Testis (tissue), 3 donors: ENCODE measurements around the gene RUFY1. TPM values are rescaled to one million over a fixed set of nuclear protein-coding genes. Genes with fewer than 3 reads are reported as not detected.
"Not testable (repeated sequence)": the region's sequence is repeated elsewhere in the genome, so short reads cannot be mapped to it uniquely, and the experiment has no call there.

Experiments used
- DNase-seq: peaks from one replicate; pipeline ENCODE4 v3.0.0-alpha.2; 2019
- H3K27ac ChIP-seq, 2 donors: fragments of 200-600 bp; sonication (generic); one replicate each; pipeline ENCODE4 v1.5.1; 2019
- H3K27me3 ChIP-seq: fragments of 200-600 bp; sonication (generic); one replicate; pipeline ENCODE4 v1.5.1; 2019
- H3K36me3 ChIP-seq: fragments of 200-600 bp; sonication (generic); one replicate; pipeline ENCODE4 v1.5.1; 2017; ENCODE audit warnings: low read depth; ENCODE audit errors: missing control alignments
- H3K4me1 ChIP-seq: fragments of 200-600 bp; sonication (generic); one replicate; pipeline ENCODE4 v1.5.1; 2019
- H3K4me3 ChIP-seq, 2 donors: fragments of 200-600 bp; sonication (generic); one replicate each; pipeline ENCODE4 v1.5.1; 2017 to 2019
- H3K9me3 ChIP-seq: fragments of 200-600 bp; sonication (generic); one replicate; pipeline ENCODE4 v1.5.1; 2017
- POLR2A ChIP-seq: fragments of 450-650 bp; IDR thresholded peaks from one replicate; pipeline ENCODE4 v1.6.1; 2017; ENCODE audit warnings: antibody characterized with exemption, mild to moderate bottlenecking, moderate library complexity
- WGBS, 2 donors: methylation state at CpG; one replicate each; pipeline ENCODE4 v1.1.5; 2018; 5-methylcytosine and 5-hydroxymethylcytosine counted together
- intact Hi-C: fragments of 100-400 bp; cut with DNase I; formaldehyde crosslinking; loops from one replicate; pipeline ENCODE4 v1.15.1; 2023; ENCODE audit warnings: low total_unique reads
- polyA plus RNA-seq: library from polyadenylated mRNA; stranded (reverse); fragments of 350-450 nt; fragmentation: Illumina TruSeq; extraction: RNeasy Lipid Tissue Mini Kit (QIAGEN cat#74804); gene quantifications from one replicate; pipeline ENCODE4 v1.2.3, GENCODE V29; 2014; ENCODE audit warnings: low read depth, low replicate concordance; ENCODE audit not compliant: insufficient read depth
- total RNA-seq, 2 donors: library from RNA; depleted of rRNA; stranded (reverse); fragments of >200 nt; gene quantifications; one replicate each; pipeline ENCODE4 v1.2.3, GENCODE V29; 2016
- TF ChIP-seq, protein P1 (sequence below), 3 experiments: fragments of 450-650 bp in 2 of 3; fragments of 200-600 bp in 1 of 3; sonication (generic) in 1 of 3; IDR thresholded peaks; one replicate each; pipeline ENCODE4 v1.5.1; 2016 to 2019; ENCODE audit warnings: antibody characterized with exemption in 3 of 3, mild to moderate bottlenecking in 2 of 3, moderate library complexity in 1 of 3

The RUFY1 gene
- total and polyA plus RNA-seq, 3 donors from 2014 or later, result 28.6 to 51.2 (median 47.0) TPM

DNA sequence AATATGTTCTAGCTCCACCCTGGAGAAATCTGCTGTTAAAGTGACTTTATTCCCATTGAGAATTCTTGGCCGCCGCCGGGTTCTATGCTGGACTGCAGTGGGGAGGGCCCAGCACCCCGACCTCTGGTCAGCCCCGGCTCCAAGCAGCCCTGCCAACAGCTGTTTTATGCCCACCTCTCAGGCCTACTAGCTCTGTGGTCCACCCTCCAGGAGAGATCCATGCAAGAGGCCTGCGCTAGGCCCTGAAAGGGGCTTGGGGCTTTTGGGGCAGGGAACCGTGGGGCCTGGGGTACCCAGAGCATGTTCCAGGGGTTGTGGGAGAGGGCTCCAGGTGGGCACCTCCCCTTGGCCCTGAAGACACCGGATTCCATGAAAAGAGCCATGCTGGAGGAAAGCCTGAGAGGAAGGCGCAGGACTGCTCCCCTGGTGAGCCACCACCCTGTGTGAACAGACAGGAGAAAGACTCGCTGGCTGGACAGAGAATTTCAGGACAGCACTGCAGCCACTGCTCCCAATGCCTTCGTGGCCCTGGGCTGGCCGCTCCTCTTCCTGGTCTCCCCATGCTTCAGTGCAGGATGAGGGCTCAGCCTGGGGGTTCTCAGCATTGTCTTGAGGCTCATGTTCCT, 44.6 kb upstream of the RUFY1 start:
- Histone ChIP-seq H3K27me3 (no peaks in the 10 kb centered on the region), H3K4me1 (no peaks in the 10 kb centered on the region), H3K27ac (no peak overlapping the region), H3K9me3 (no peaks in the 10 kb centered on the region), H3K36me3 (no peaks in the 10 kb centered on the region), H3K4me3 (no peak overlapping the region)
- intact Hi-C loops, result no loop called here
- TF ChIP-seq, protein P1, sequence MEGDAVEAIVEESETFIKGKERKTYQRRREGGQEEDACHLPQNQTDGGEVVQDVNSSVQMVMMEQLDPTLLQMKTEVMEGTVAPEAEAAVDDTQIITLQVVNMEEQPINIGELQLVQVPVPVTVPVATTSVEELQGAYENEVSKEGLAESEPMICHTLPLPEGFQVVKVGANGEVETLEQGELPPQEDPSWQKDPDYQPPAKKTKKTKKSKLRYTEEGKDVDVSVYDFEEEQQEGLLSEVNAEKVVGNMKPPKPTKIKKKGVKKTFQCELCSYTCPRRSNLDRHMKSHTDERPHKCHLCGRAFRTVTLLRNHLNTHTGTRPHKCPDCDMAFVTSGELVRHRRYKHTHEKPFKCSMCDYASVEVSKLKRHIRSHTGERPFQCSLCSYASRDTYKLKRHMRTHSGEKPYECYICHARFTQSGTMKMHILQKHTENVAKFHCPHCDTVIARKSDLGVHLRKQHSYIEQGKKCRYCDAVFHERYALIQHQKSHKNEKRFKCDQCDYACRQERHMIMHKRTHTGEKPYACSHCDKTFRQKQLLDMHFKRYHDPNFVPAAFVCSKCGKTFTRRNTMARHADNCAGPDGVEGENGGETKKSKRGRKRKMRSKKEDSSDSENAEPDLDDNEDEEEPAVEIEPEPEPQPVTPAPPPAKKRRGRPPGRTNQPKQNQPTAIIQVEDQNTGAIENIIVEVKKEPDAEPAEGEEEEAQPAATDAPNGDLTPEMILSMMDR (IDR thresholded peaks at IDR 0.05), result no peak
- TF ChIP-seq POLR2A, result no peak
- 92 to 95% methylated on average over 6 to 12 of the region's 12 CpGs for WGBS, 2 donors
- no peak for DNase-seq

DNA sequence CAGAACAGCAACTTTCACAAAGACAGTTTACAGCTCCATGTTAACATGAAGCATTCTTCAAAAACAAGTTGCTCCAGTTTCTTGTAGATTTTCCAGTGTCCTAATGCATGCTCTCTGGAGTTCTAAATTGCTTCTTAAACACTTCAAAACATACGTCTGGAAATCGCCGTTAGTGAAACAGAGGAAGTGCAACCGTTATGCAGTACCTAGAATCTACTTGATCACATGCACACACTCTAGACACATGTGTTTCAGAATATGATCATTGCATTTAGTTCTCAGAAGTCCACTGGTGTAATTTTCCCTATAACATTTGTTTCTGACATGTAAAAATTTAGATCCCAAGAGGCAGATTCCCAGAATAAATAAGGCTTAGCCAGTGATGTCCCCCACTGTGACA, 41.1 kb upstream of the RUFY1 start:
- Histone ChIP-seq H3K4me3 (no peak overlapping the region), H3K27ac (no peak overlapping the region), H3K27me3 (no peaks in the 10 kb centered on the region), H3K9me3 (no peaks in the 10 kb centered on the region), H3K4me1 (no peaks in the 10 kb centered on the region), H3K36me3 (no peaks in the 10 kb centered on the region)
- intact Hi-C loops, result no loop called here
- TF ChIP-seq POLR2A, result no peak
- TF ChIP-seq, protein P1 (IDR thresholded peaks at IDR 0.05), result no peak
- 65 to 79% methylated on average over 4 of the region's 4 CpGs for WGBS, 2 donors
- no peak for DNase-seq

DNA sequence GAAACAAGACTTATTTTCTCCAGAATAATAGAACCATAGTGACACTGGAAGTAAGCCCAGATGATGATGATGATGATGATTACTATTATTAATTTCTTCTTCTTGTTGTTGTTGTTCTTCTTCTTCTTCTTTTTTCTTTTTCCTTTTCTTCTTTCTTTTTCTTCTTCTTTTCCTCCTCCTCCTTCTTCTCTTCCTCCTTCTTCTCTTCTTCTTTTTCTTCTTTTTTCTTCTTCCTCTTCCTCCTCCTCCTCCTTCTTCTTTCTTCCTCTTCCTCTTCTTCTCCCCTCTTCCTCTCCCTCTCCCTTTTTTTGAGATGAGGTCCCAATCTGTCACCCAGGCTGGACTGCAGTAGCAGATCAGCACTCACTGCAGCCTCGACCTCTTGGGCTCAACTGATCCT, 40.5 kb upstream of the RUFY1 start:
- Histone ChIP-seq H3K36me3 (no peaks in the 10 kb centered on the region), H3K27me3 (no peaks in the 10 kb centered on the region), H3K4me3 (no peak overlapping the region), H3K9me3 (no peaks in the 10 kb centered on the region), H3K27ac (no peak overlapping the region), H3K4me1 (no peaks in the 10 kb centered on the region)
- intact Hi-C loops, result no loop called here
- WGBS, 2 donors, result 86 to 90% methylated on average over 1 of the region's 1 CpG
- no peak for TF ChIP-seq POLR2A
- DNase-seq, result no peak

DNA sequence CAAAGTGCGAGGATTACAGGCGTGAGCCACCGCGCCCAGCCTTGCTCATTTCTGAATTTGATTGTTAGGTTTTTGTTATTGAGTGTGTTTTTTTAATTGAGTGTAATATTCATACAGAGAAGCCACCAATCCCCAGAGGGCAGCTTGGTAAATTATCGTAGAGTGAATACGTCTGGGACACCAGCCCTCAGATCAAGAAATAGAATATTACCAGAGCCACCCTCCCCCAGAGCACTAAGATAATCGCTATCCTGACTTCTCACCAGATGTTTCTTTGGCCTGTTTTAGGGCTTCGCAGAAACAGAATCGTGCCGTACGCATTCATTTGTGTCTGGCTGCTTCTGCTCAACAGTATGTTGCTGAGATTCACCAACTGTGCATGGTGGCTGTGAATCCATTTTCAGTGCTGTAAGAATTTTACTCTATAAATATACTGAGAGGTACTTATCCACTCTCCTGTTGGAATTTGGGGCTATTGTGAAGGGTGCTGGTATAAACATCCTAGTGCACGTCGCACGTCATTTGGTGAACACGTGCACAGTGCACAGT, 37.8 kb upstream of the RUFY1 start:
- 92 to 94% methylated on average over 15 of the region's 15 CpGs for WGBS, 2 donors
- Histone ChIP-seq H3K4me3 (no peak overlapping the region), H3K4me1 (no peaks in the 10 kb centered on the region), H3K27ac (no peak overlapping the region), H3K27me3 (no peaks in the 10 kb centered on the region), H3K36me3 (no peaks in the 10 kb centered on the region), H3K9me3 (no peaks in the 10 kb centered on the region)
- DNase-seq, result peak; percentile 6
- intact Hi-C loops, result no loop called here
- TF ChIP-seq POLR2A, result no peak
- TF ChIP-seq, protein P1 (IDR thresholded peaks at IDR 0.05), result no peak

GRCh38 chr5:179515501-179515900, 34.9 kb upstream of the RUFY1 start:
- H3K4me3 ChIP-seq, H3K9me3 ChIP-seq, H3K27me3 ChIP-seq, H3K4me1 ChIP-seq, DNase-seq, intact Hi-C loops, H3K27ac ChIP-seq, H3K36me3 ChIP-seq: not testable (repeated sequence)
- 61 to 66% methylated on average over 7 of the region's 7 CpGs for WGBS, 2 donors

DNA sequence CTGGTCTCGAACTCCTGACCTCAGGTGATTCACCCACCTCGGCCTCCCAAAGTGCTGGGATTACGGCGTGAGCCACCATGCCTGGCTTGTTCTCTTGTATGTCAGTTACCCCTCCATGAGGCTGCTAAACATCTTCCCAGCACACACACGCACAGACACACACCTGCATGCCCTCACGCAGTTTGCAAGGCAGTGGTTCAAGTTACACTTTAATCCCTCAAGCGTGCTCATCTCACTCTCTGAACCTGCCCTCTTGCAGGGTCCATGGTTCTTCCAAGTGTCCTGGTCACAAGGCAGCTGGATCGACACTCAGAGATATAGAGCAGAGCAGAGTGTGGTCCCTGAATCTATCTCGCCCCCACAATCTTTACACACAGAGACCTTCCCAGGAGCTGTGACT, 34.1 kb upstream of the RUFY1 start:
- Histone ChIP-seq H3K27me3 (no peaks in the 10 kb centered on the region), H3K4me3 (no peak overlapping the region), H3K36me3 (no peaks in the 10 kb centered on the region), H3K27ac (no peak overlapping the region), H3K9me3 (no peaks in the 10 kb centered on the region), H3K4me1 (no peaks in the 10 kb centered on the region)
- no peak for DNase-seq
- TF ChIP-seq, protein P1 (IDR thresholded peaks at IDR 0.05), result no peak
- TF ChIP-seq POLR2A, result no peak
- WGBS, 2 donors, result 83 to 92% methylated on average over 8 to 9 of the region's 9 CpGs
- intact Hi-C loops, result no loop called here

GRCh38 chr5:179517746-179518145, 32.6 kb upstream of the RUFY1 start:
- H3K27me3 ChIP-seq, H3K36me3 ChIP-seq, H3K27ac ChIP-seq, intact Hi-C loops, H3K4me3 ChIP-seq, H3K4me1 ChIP-seq, DNase-seq, H3K9me3 ChIP-seq: not testable (repeated sequence)
- 60 to 83% methylated on average over 1 to 4 of the region's 7 CpGs for WGBS, 2 donors

DNA sequence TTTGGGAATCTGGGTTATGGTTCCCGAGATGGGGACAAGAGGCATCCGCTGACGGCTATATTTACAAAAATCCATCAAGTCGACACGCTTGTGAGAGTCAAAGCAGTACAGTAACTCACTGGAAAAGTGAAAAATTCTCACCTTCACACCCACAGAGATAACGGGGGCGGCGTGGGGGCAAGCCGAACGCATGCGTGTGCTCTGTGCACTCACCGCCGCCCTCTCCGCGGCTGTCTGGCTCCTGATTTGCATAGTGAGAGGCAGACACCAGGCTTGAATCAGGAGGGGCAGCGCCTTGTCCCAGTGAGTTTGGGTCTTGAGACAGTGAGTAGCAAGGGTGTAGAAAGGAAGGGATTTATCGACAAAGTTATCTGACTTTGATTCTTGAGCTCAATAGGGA, 32.0 kb upstream of the RUFY1 start:
- H3K9me3 ChIP-seq, H3K36me3 ChIP-seq, H3K4me1 ChIP-seq, H3K27me3 ChIP-seq, H3K27ac ChIP-seq, intact Hi-C loops, H3K4me3 ChIP-seq, DNase-seq: not testable (repeated sequence)
- 68% methylated on average over 15 of the region's 17 CpGs for WGBS, 2 donors
